GM20000 (cell line): ENCODE measurements around the gene GNPTAB.

Source experiments
- DNase-seq: peaks from one replicate; pipeline ENCODE4 v3.0.0; 2012; ENCODE audit warnings: low spot score
- CTCF ChIP-seq: IDR thresholded peaks from 2 replicates; pipeline ENCODE4 v1.5.1; 2012; ENCODE audit warnings: mild to moderate bottlenecking, control low read depth; ENCODE audit errors: extremely low read depth, missing control alignments

The GNPTAB gene

GRCh38 chr12:101795013-101795412, 35.7 kb downstream of the GNPTAB start:
- DNase-seq, result no peak

GRCh38 chr12:101794574-101794973, 36.2 kb downstream of the GNPTAB start:
- DNase-seq, result no peak

More at GRCh38 chr12:101795013-101795412, 35.7 kb downstream of the GNPTAB start:
- no peak for TF ChIP-seq CTCF

GRCh38 chr12:101793401-101793800, 37.4 kb downstream of the GNPTAB start:
- no peak for TF ChIP-seq CTCF
- DNase-seq, result peak; percentile 20

More at GRCh38 chr12:101794574-101794973, 36.2 kb downstream of the GNPTAB start:
- TF ChIP-seq CTCF, result no peak

GRCh38 chr12:101792046-101792931, 38.5 kb downstream of the GNPTAB start:
- DNase-seq, result no peak
- no peak for TF ChIP-seq CTCF

- no peak for DNase-seq
- no peak for TF ChIP-seq CTCF
These were observed 41.6 kb downstream of the GNPTAB start for GRCh38 chr12:101789171-101789570.

GRCh38 chr12:101785671-101786070, 45.1 kb downstream of the GNPTAB start:
- TF ChIP-seq CTCF, result no peak
- DNase-seq, result no peak

GRCh38 chr12:101784376-101784775, 46.4 kb downstream of the GNPTAB start:
- no peak for DNase-seq
- no peak for TF ChIP-seq CTCF
